ENCODE measurements around the gene SLC6A1. TPM values are rescaled to one million over a fixed set of nuclear protein-coding genes. Genes with fewer than 3 reads are reported as not detected.

Gene SLC6A1
- total and polyA plus RNA-seq, 2 of the 4 experiments (the other 2 are of a cell fraction), result 0.02 TPM; not detected in 1

DNA sequence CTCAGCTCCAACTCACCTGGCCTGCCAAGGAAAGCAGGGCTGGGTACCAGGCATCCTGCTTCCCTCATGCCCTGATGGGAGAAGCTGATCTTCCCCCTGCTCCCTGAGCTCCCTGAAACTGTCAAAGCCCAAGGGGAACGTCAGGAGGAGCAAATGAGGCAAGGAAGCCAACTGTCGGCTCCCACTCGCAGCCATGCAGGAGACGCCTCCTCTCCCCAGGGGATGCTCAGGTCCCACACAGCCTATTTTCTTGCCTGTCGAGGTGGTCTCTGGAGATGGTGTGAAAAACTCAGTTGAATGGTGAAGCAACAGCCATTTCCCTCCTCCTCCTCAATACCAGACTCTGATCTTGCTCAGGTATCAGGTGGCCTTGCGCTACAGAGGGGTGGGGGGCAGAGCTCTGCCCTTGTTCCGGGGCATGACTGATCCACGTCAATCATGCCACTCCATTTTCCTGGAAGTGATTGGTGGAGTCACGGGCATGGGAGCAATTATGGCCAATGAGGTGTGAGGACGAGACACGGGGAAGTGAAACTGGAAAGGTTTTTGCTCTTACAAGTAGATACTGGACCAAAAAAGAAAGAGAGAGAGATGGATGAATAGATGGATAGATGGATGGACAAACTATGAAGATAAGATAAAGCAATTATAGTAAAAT, 58.2 kb downstream of the SLC6A1 start:
- BruUV-seq (replicated peaks), result no TSS peak
- H3K27me3 ChIP-seq (ENCODE audit: control insufficient read depth, insufficient read depth, low read length), result peaks cover 44% of the 10 kb centered on the region
- H2AK9ac ChIP-seq (replicated peaks; ENCODE audit: low read depth, low read length, poor library complexity), result no peak overlapping the region
- no peak overlapping the region for H3K4me2 ChIP-seq (ENCODE audit: low read depth, low read length)
- ATAC-seq (ENCODE audit: low read depth), result no peak
- H3K36me3 ChIP-seq (ENCODE audit: control insufficient read depth, insufficient read depth, low read length), result no peaks in the 10 kb centered on the region
- H4K20me1 ChIP-seq (ENCODE audit: insufficient read depth, low read length), result no peaks in the 10 kb centered on the region
- H4K91ac ChIP-seq (ENCODE audit: insufficient read depth, low read depth, low read length), result no peak overlapping the region
- H3K9ac ChIP-seq (ENCODE audit: low read depth, low read length), result no peak overlapping the region
- H3K79me1 ChIP-seq (ENCODE audit: low read depth in 1 of 2, low read length in 2 of 2), result no peaks in the 10 kb centered on the region
- no peak overlapping the region for H2BK5ac ChIP-seq (ENCODE audit: low read depth, low read length, poor library complexity, severe bottlenecking)
- no peak overlapping the region for H3K27ac ChIP-seq (ENCODE audit: insufficient read depth, low read length)
- ChIA-PET POLR2A (ENCODE audit: unreplicated experiment) (no interaction called here), CTCF (interaction anchor here (1.1 kb wide), 1 partner anchor 9 kb away, joined by 3 read pairs; no protein-coding TSS in a partner anchor)
- H2BK120ac ChIP-seq (ENCODE audit: low read depth, low read length), result no peak overlapping the region
- H3K4me1 ChIP-seq (ENCODE audit: control insufficient read depth, insufficient read depth, low read length), result no peaks in the 10 kb centered on the region
- no peak overlapping the region for H3K4me3 ChIP-seq (ENCODE audit: insufficient read depth, low read depth, low read length)
- in situ Hi-C loops (cut with MboI; ENCODE audit: low sequenced_read_pairs), result no loop called here
- 51% methylated on average over 3 of the region's 11 CpGs; no CpG with 5 or more reads in 1 of the 2 experiments for WGBS, 2 experiments (ENCODE audit: extremely low coverage in 2 of 2, insufficient read length in 1 of 2)
- no peak overlapping the region for H2AK5ac ChIP-seq (ENCODE audit: low read depth, low read length)
- no peak overlapping the region for H4K8ac ChIP-seq (ENCODE audit: low read depth in 2 of 2, low read length in 2 of 2)
- H3K23ac ChIP-seq (ENCODE audit: low read depth, low read length), result no peak overlapping the region
- no peak overlapping the region for H3K14ac ChIP-seq (replicated peaks; ENCODE audit: low read depth, low read length)
- TF ChIP-seq RAD21 (IDR thresholded peaks at IDR 0.05; ENCODE audit: low read length), result no peak
- no peak for TF ChIP-seq MAFK (IDR thresholded peaks at IDR 0.05; ENCODE audit: low read depth, low read length)
- TF ChIP-seq POLR2A (IDR thresholded peaks at IDR 0.05; ENCODE audit: low read depth, low read length), result no peak
- TF ChIP-seq USF2 (IDR thresholded peaks at IDR 0.05; ENCODE audit: low read depth, low read length), result no peak
- TF ChIP-seq FOS (IDR thresholded peaks at IDR 0.05; ENCODE audit: low read depth, low read length), result no peak
- no peak for TF ChIP-seq NFE2L2 (IDR thresholded peaks at IDR 0.05; ENCODE audit: low read depth, low read length)
- TF ChIP-seq CHD1 (IDR thresholded peaks at IDR 0.05; ENCODE audit: low read depth, low read length), result no peak
- TF ChIP-seq CTCF (conservative IDR thresholded peaks at IDR 0.05; ENCODE audit: low read depth, low read length), result no peak
- no peak for TF ChIP-seq RFX5 (IDR thresholded peaks at IDR 0.05; ENCODE audit: low read depth, low read length)
- no peak for TF ChIP-seq RCOR1 (IDR thresholded peaks at IDR 0.05; ENCODE audit: insufficient replicate concordance, low read length)
- TF ChIP-seq SMC3 (IDR thresholded peaks at IDR 0.05; ENCODE audit: low read depth, low read length), result no peak
- TF ChIP-seq, protein P1, sequence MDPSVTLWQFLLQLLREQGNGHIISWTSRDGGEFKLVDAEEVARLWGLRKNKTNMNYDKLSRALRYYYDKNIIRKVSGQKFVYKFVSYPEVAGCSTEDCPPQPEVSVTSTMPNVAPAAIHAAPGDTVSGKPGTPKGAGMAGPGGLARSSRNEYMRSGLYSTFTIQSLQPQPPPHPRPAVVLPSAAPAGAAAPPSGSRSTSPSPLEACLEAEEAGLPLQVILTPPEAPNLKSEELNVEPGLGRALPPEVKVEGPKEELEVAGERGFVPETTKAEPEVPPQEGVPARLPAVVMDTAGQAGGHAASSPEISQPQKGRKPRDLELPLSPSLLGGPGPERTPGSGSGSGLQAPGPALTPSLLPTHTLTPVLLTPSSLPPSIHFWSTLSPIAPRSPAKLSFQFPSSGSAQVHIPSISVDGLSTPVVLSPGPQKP (IDR thresholded peaks at IDR 0.05; ENCODE audit: borderline replicate concordance, low read depth, low read length), result no peak
- H3K9me3 ChIP-seq (ENCODE audit: control insufficient read depth, insufficient read depth, low read length), result no peaks in the 10 kb centered on the region
- H3K4ac ChIP-seq (ENCODE audit: low read depth, low read length), result no peak overlapping the region
- H3K9me1 ChIP-seq (ENCODE audit: insufficient read depth, low read length), result no peaks in the 10 kb centered on the region
- no peak overlapping the region for H2BK15ac ChIP-seq (ENCODE audit: low read depth, low read length)
- no peak for DNase-seq
- H2AFZ ChIP-seq (replicated peaks; ENCODE audit: low read length, poor library complexity), result no peak overlapping the region
- no peak overlapping the region for H3K56ac ChIP-seq (ENCODE audit: extremely low read depth, insufficient read depth, low read length)
- no peak overlapping the region for H3K18ac ChIP-seq (ENCODE audit: low read depth, low read length)
- dilution Hi-C loops (cut with HindIII; ENCODE audit: low sequenced_read_pairs, unreplicated experiment), result no loop called here
- no peak overlapping the region for H4K5ac ChIP-seq (ENCODE audit: low read depth, low read length)
- no peak overlapping the region for H2BK20ac ChIP-seq (ENCODE audit: low read depth, low read length)
- intact Hi-C loops (cut with micrococcal nuclease), result loop anchor here (10.0 kb wide), 1 partner anchor 166 kb away; no protein-coding TSS in a partner anchor

Measured in IMR-90 (cell line).